Measurements from ENCODE around the gene RPL15. TPM values are rescaled to one million over a fixed set of nuclear protein-coding genes. Genes with fewer than 3 reads are reported as not detected.

Gene RPL15
- total and polyA plus RNA-seq, 2 of the 8 experiments (the other 6 are each of a cell fraction or from before 2014, with no cell fraction given), result 2,819 to 6,473 TPM

GRCh38 chr3:23964537-23965235 is 47.8 kb downstream of the RPL15 start:
- H4K8ac ChIP-seq (ENCODE audit: extremely low read depth, insufficient read depth, low read length), result no peak overlapping the region
- H3K4ac ChIP-seq (replicated peaks; ENCODE audit: insufficient read length, low read depth, low read length), result no peak overlapping the region
- no peak overlapping the region for H3K23ac ChIP-seq (ENCODE audit: insufficient read length)
- no peak overlapping the region for H4K5ac ChIP-seq (ENCODE audit: insufficient read length, low read depth, low read length)
- no peak overlapping the region for H2BK5ac ChIP-seq (ENCODE audit: low read depth, low read length)
- no peaks in the 10 kb centered on the region for H3K79me1 ChIP-seq (ENCODE audit: low read depth, low read length)
- H2AK5ac ChIP-seq (ENCODE audit: low read depth, low read length), result no peak overlapping the region
- no peak overlapping the region for H2BK120ac ChIP-seq (replicated peaks; ENCODE audit: low read depth, low read length)
- no peak overlapping the region for H2AFZ ChIP-seq (ENCODE audit: low read length)
- H2BK12ac ChIP-seq (ENCODE audit: low read depth, low read length), result no peak overlapping the region
- no peak overlapping the region for H2BK20ac ChIP-seq (ENCODE audit: low read length)
- no peak overlapping the region for H3K4me3 ChIP-seq (ENCODE audit: extremely low read depth in 1 of 4, insufficient read depth in 2 of 4, low read depth in 3 of 4, low read length in 4 of 4)
- no peaks in the 10 kb centered on the region for H3K9me3 ChIP-seq (ENCODE audit: insufficient read depth in 2 of 2, low read depth in 1 of 2, low read length in 1 of 2)
- no peaks in the 10 kb centered on the region for H4K20me1 ChIP-seq (replicated peaks in 1 of 2; ENCODE audit: control insufficient read depth in 1 of 2, insufficient read depth in 2 of 2, low read length in 2 of 2)
- no peak overlapping the region for H3K56ac ChIP-seq (replicated peaks; ENCODE audit: insufficient read length, low read depth, low read length)
- FAIRE-seq (no peak), DNase-seq (ENCODE audit: low read depth in 1 of 2, low spot score in 2 of 2) (no peak)
- H3K4me1 ChIP-seq (replicated peaks in 1 of 4; ENCODE audit: control insufficient read depth in 3 of 4, insufficient read depth in 4 of 4, low read length in 3 of 4), result no peaks in the 10 kb centered on the region
- H3K23me2 ChIP-seq (ENCODE audit: low read depth, low read length), result no peaks in the 10 kb centered on the region
- CTCF ChIA-PET (ENCODE audit: partially characterized antibody), result interaction anchor here (0.6 to 1.3 kb wide), 3 partner anchors 10 to 635 kb away, joined by 3 read pairs; no protein-coding TSS in a partner anchor
- no peak overlapping the region for H3K9ac ChIP-seq (replicated peaks in 1 of 4; ENCODE audit: extremely low read depth in 1 of 4, low read depth in 3 of 4, low read length in 3 of 4)
- H3K79me2 ChIP-seq (ENCODE audit: control insufficient read depth in 1 of 2, insufficient read depth in 2 of 2, low read length in 2 of 2), result peaks cover 0 to 3% of the 10 kb centered on the region in 2 experiments; a peak in 1 of 4 replicates
- no peak overlapping the region for H3K14ac ChIP-seq (ENCODE audit: insufficient read length)
- peaks cover 0 to 74% (median 15%) of the 10 kb centered on the region in 4 experiments; a peak in 6 of 8 replicates for H3K36me3 ChIP-seq (ENCODE audit: control insufficient read depth in 2 of 4, insufficient read depth in 4 of 4, low read length in 3 of 4)
- H3K18ac ChIP-seq (ENCODE audit: extremely low read depth, low read length), result no peak overlapping the region
- H2BK15ac ChIP-seq (ENCODE audit: low read length), result no peak overlapping the region
- POLR2A ChIA-PET (ENCODE audit: partially characterized antibody), result interaction anchor here (1.1 to 1.6 kb wide), 3 partner anchors 9 to 47 kb away, joined by 3 to 4 read pairs (median 3); partner anchors contain the start of genes NKIRAS1 and RPL15
- WGBS, 2 experiments (ENCODE audit: extremely low coverage in 1 of 2, insufficient coverage in 1 of 2, insufficient read length in 1 of 2, insufficient replicate concordance in 2 of 2, low coverage in 1 of 2, low lambda C conversion rate in 2 of 2, missing lambda C conversion rate in 1 of 2), result 98% methylated on average over 3 of the region's 3 CpGs; no CpG with 5 or more reads in 1 of the 2 experiments
- no peak overlapping the region for H3K4me2 ChIP-seq (ENCODE audit: insufficient read depth in 1 of 2, low read depth in 2 of 2, low read length in 2 of 2)
- no peak overlapping the region for H4K91ac ChIP-seq (replicated peaks; ENCODE audit: insufficient read length, low read length)
- no peaks in the 10 kb centered on the region for H3K27me3 ChIP-seq (replicated peaks in 1 of 4; ENCODE audit: control insufficient read depth in 3 of 4, extremely low read depth in 1 of 4, insufficient read depth in 3 of 4, low read length in 3 of 4)
- H3K27ac ChIP-seq (ENCODE audit: low read depth, low read length), result no peak overlapping the region
- TF ChIP-seq CREB1 (IDR thresholded peaks at IDR 0.05), result no peak
- no peak for TF ChIP-seq TAF7 (optimal IDR thresholded peaks at IDR 0.05; ENCODE audit: borderline replicate concordance, low read depth, low read length)
- no peak for TF ChIP-seq HDAC6 (IDR thresholded peaks at IDR 0.05; ENCODE audit: low read depth, low read length)
- TF ChIP-seq GABPA (IDR thresholded peaks at IDR 0.05; ENCODE audit: borderline replicate concordance, insufficient read depth, low read length), result no peak
- TF ChIP-seq NANOG (IDR thresholded peaks at IDR 0.05; ENCODE audit: insufficient read depth, low read depth, low read length, poor library complexity, severe bottlenecking), result no peak
- no peak for TF ChIP-seq ASH2L (IDR thresholded peaks at IDR 0.05; ENCODE audit: low read length)
- no peak for TF ChIP-seq CHD2 (IDR thresholded peaks at IDR 0.05; ENCODE audit: low read length)
- TF ChIP-seq JUND (IDR thresholded peaks at IDR 0.05; ENCODE audit: low read length), result no peak
- TF ChIP-seq RFX5 (IDR thresholded peaks at IDR 0.05; ENCODE audit: borderline replicate concordance, low read depth, low read length), result no peak
- no peak for TF ChIP-seq ZNF274 (IDR thresholded peaks at IDR 0.05; ENCODE audit: borderline replicate concordance, extremely low read depth, low read length)
- no peak for TF ChIP-seq CEBPB (IDR thresholded peaks at IDR 0.05; ENCODE audit: low read depth, low read length)
- TF ChIP-seq BRCA1 (IDR thresholded peaks at IDR 0.05; ENCODE audit: low read depth, low read length), result no peak

Measured in H1 (cell line).